IMR-90 (cell line): ENCODE data around the gene LZTS3. TPM values are rescaled to one million over a fixed set of nuclear protein-coding genes. Genes with fewer than 3 reads are reported as not detected.

Experiments
- ATAC-seq: fragments of 200-7000 bp; cut with Tn5 transposase; 2 replicates; pipeline ENCODE4 v1.9.1; 2020; ENCODE audit warnings: low read depth, mild to moderate bottlenecking, moderate library complexity
- BruUV-seq: library from RNA; stranded (reverse); fragments of 400-500 nt; replicated peaks from 2 replicates; lab custom pipeline; 2021; lab: Mats Ljungman, UMichigan
- CTCF ChIA-PET: fragments of 300-600 bp; formaldehyde crosslinking; extraction: SDS; loops from one replicate; lab custom pipeline; 2021; ENCODE audit warnings: antibody characterized with exemption; lab: Yijun Ruan, JAX
- POLR2A ChIA-PET: fragments of 300-600 bp; sonication (Branson Sonifier 250); formaldehyde crosslinking; loops from one replicate; lab custom pipeline; 2022; ENCODE audit warnings: antibody characterized with exemption; ENCODE audit not compliant: unreplicated experiment; lab: Charles Lee
- DNase-seq: peaks from one replicate; pipeline ENCODE4 v3.0.0; 2013
- H2AFZ ChIP-seq: replicated peaks from 2 replicates; pipeline ENCODE3; 2013; ENCODE audit warnings: low read length, mild to moderate bottlenecking; ENCODE audit not compliant: poor library complexity
- H2AK5ac ChIP-seq: 2 replicates; pipeline ENCODE4 v1.6.1; 2013; ENCODE audit warnings: low read depth, low read length, inconsistent platforms
- H2AK9ac ChIP-seq: replicated peaks from 2 replicates; pipeline ENCODE3; 2013; ENCODE audit warnings: mild to moderate bottlenecking, low read depth, low read length, moderate library complexity; ENCODE audit not compliant: poor library complexity
- H2BK120ac ChIP-seq: 2 replicates; pipeline ENCODE4 v1.6.1; 2013; ENCODE audit warnings: low read depth, low read length, inconsistent platforms
- H2BK15ac ChIP-seq: 3 replicates; pipeline ENCODE4 v1.6.1; 2013; ENCODE audit warnings: low read depth, low read length, inconsistent platforms
- H2BK20ac ChIP-seq: 2 replicates; pipeline ENCODE4 v1.6.1; 2013; ENCODE audit warnings: low read depth, mild to moderate bottlenecking, inconsistent platforms, low read length, moderate library complexity
- H2BK5ac ChIP-seq: 2 replicates; pipeline ENCODE4 v1.6.1; 2013; ENCODE audit warnings: mild to moderate bottlenecking, low read depth, low read length, inconsistent platforms; ENCODE audit not compliant: poor library complexity, severe bottlenecking
- H3K14ac ChIP-seq: replicated peaks from 2 replicates; pipeline ENCODE4 v1.6.1; 2013; ENCODE audit warnings: low read depth, low read length, inconsistent platforms
- H3K18ac ChIP-seq: 2 replicates; pipeline ENCODE4 v1.6.1; 2013; ENCODE audit warnings: low read depth, low read length, control low read depth
- H3K23ac ChIP-seq: 2 replicates; pipeline ENCODE4 v1.6.1; 2013; ENCODE audit warnings: low read depth, low read length, inconsistent platforms
- H3K27ac ChIP-seq: 2 replicates; pipeline ENCODE4 v1.5.1; 2013; ENCODE audit warnings: mild to moderate bottlenecking, control low read depth, low read length; ENCODE audit not compliant: insufficient read depth
- H3K27me3 ChIP-seq: 2 replicates; pipeline ENCODE4 v1.6.1; 2013; ENCODE audit warnings: low read length; ENCODE audit not compliant: control insufficient read depth, insufficient read depth
- H3K36me3 ChIP-seq: 2 replicates; pipeline ENCODE4 v1.6.1; 2013; ENCODE audit warnings: low read length, mixed read lengths; ENCODE audit not compliant: control insufficient read depth, insufficient read depth
- H3K4ac ChIP-seq: 2 replicates; pipeline ENCODE4 v1.6.1; 2013; ENCODE audit warnings: low read depth, low read length, inconsistent platforms
- H3K4me1 ChIP-seq: 2 replicates; pipeline ENCODE4 v1.6.1; 2013; ENCODE audit warnings: low read length, mixed read lengths; ENCODE audit not compliant: control insufficient read depth, insufficient read depth
- H3K4me2 ChIP-seq: 2 replicates; pipeline ENCODE4 v1.6.1; 2013; ENCODE audit warnings: low read depth, mild to moderate bottlenecking, control low read depth, low read length, moderate library complexity
- H3K4me3 ChIP-seq: 2 replicates; pipeline ENCODE4 v1.5.1; 2013; ENCODE audit warnings: low read depth, mild to moderate bottlenecking, control low read depth, low read length, moderate library complexity; ENCODE audit not compliant: insufficient read depth
- H3K56ac ChIP-seq: 2 replicates; pipeline ENCODE4 v1.6.1; 2013; ENCODE audit warnings: low read length, inconsistent platforms; ENCODE audit not compliant: insufficient read depth; ENCODE audit errors: extremely low read depth
- H3K79me1 ChIP-seq, 2 experiments: 2 replicates each; pipeline ENCODE4 v1.6.1; 2013; ENCODE audit warnings: low read length in 2 of 2, inconsistent platforms in 1 of 2, low read depth in 1 of 2
- H3K9ac ChIP-seq: 2 replicates; pipeline ENCODE4 v1.6.1; 2013; ENCODE audit warnings: low read depth, low read length, control low read depth
- H3K9me1 ChIP-seq: 2 replicates; pipeline ENCODE4 v1.6.1; 2013; ENCODE audit warnings: low read length, inconsistent platforms; ENCODE audit not compliant: insufficient read depth
- H3K9me3 ChIP-seq: 2 replicates; pipeline ENCODE4 v1.6.1; 2013; ENCODE audit warnings: low read length; ENCODE audit not compliant: control insufficient read depth, insufficient read depth
- H4K20me1 ChIP-seq: 2 replicates; pipeline ENCODE4 v1.6.1; 2013; ENCODE audit warnings: low read length, inconsistent platforms; ENCODE audit not compliant: insufficient read depth
- H4K5ac ChIP-seq: 2 replicates; pipeline ENCODE4 v1.6.1; 2013; ENCODE audit warnings: mild to moderate bottlenecking, low read depth, low read length, control low read depth
- H4K8ac ChIP-seq, 2 experiments: 2 replicates each; pipeline ENCODE4 v1.6.1; 2013; ENCODE audit warnings: low read depth in 2 of 2, low read length in 2 of 2, control low read depth in 1 of 2, inconsistent platforms in 1 of 2
- H4K91ac ChIP-seq: 2 replicates; pipeline ENCODE4 v1.6.1; 2013; ENCODE audit warnings: low read depth, low read length, inconsistent platforms; ENCODE audit not compliant: insufficient read depth
- CEBPB ChIP-seq: IDR thresholded peaks from 2 replicates; pipeline ENCODE4 v1.6.1; 2012; ENCODE audit warnings: low read depth, low read length, improper control_type of control experiment
- CHD1 ChIP-seq: IDR thresholded peaks from 2 replicates; pipeline ENCODE4 v1.6.1; 2012; ENCODE audit warnings: low read depth, low read length, improper control_type of control experiment
- MXI1 ChIP-seq: IDR thresholded peaks from 2 replicates; pipeline ENCODE4 v1.6.1; 2012; ENCODE audit warnings: low read depth, mild to moderate bottlenecking, low read length, moderate library complexity, borderline replicate concordance
- RFX5 ChIP-seq: IDR thresholded peaks from 2 replicates; pipeline ENCODE4 v1.8.0; 2012; ENCODE audit warnings: low read depth, mild to moderate bottlenecking, low read length, moderate library complexity
- SMC3 ChIP-seq: fragments of 150-350 bp; IDR thresholded peaks from 2 replicates; pipeline ENCODE4 v1.6.1; 2016; ENCODE audit warnings: low read depth, mild to moderate bottlenecking, antibody characterized with exemption, low read length, moderate library complexity
- USF2 ChIP-seq: fragments of 150-350 bp; IDR thresholded peaks from 2 replicates; pipeline ENCODE4 v1.6.1; 2017; ENCODE audit warnings: mild to moderate bottlenecking, antibody characterized with exemption, low read length, low read depth
- WGBS, 2 experiments: methylation state at CpG; one replicate each; pipeline versions ENCODE4 v1.1.5 to v1.1.7; 2013; ENCODE audit warnings: missing lambda C conversion rate in 2 of 2; ENCODE audit not compliant: insufficient read length in 1 of 2; ENCODE audit errors: extremely low coverage in 2 of 2; 5-methylcytosine and 5-hydroxymethylcytosine counted together
- dilution Hi-C: fragments of 300-500 bp; cut with HindIII; formaldehyde crosslinking; loops from one replicate; pipeline ENCODE4 v1.14.3; 2018; ENCODE audit warnings: low sequenced_read_pairs; ENCODE audit not compliant: unreplicated experiment
- in situ Hi-C: fragments of 300-500 bp; cut with MboI; formaldehyde crosslinking; loops from 3 replicates; pipeline ENCODE4 v1.14.3; 2019; ENCODE audit warnings: low sequenced_read_pairs, inconsistent platforms, mixed read lengths
- intact Hi-C: fragments of 100-400 bp; cut with micrococcal nuclease; formaldehyde crosslinking; loops from 2 replicates; pipeline ENCODE4 v1.10.0; 2022
- polyA plus RNA-seq, 3 experiments: library from polyadenylated mRNA; depleted of rRNA; stranded (reverse); fragments of >200 nt; gene quantifications; 2 replicates each; pipeline ENCODE4 v1.2.3, GENCODE V29; 2012; ENCODE audit warnings: low replicate concordance in 1 of 3
- total RNA-seq: library from RNA; depleted of rRNA; stranded (reverse); fragments of >200 nt; gene quantifications from 2 replicates; pipeline ENCODE4 v1.2.3, GENCODE V29; 2012
- TF ChIP-seq, protein P1 (sequence below): conservative IDR thresholded peaks from 2 replicates; pipeline ENCODE4 v1.5.1; 2012; ENCODE audit warnings: mild to moderate bottlenecking, low read depth, low read length, improper control_type of control experiment
- TF ChIP-seq, protein P2 (sequence below): fragments of 150-350 bp; IDR thresholded peaks from 2 replicates; pipeline ENCODE4 v1.6.1; 2016; ENCODE audit warnings: low read depth, mild to moderate bottlenecking, low read length, moderate library complexity, borderline replicate concordance

The LZTS3 gene
- total and polyA plus RNA-seq, 2 of the 4 experiments (the other 2 are of a cell fraction), result 1.4 to 3.2 TPM

- Histone ChIP-seq H3K79me1 (no peaks in the 10 kb centered on the region), H3K4ac (no peak overlapping the region), H3K4me3 (no peak overlapping the region), H3K23ac (no peak overlapping the region), H3K18ac (no peak overlapping the region), H4K5ac (no peak overlapping the region), H2BK15ac (no peak overlapping the region), H2BK20ac (no peak overlapping the region), H3K4me1 (0 out of 2 replicates have a peak, but pooled peaks cover 2% of the 10 kb centered on the region), H3K27ac (no peak overlapping the region), H2BK120ac (no peak overlapping the region), H2AK5ac (no peak overlapping the region), H4K20me1 (no peaks in the 10 kb centered on the region), H3K4me2 (no peak overlapping the region), H3K56ac (no peak overlapping the region), H3K14ac (no peak overlapping the region), H3K9ac (no peak overlapping the region), H4K8ac (no peak overlapping the region), H2AK9ac (no peak overlapping the region), H3K9me1 (no peaks in the 10 kb centered on the region), H2AFZ (no peak overlapping the region), H3K36me3 (peaks cover 42% of the 10 kb centered on the region), H3K27me3 (no peaks in the 10 kb centered on the region), H2BK5ac (no peak overlapping the region), H3K9me3 (no peaks in the 10 kb centered on the region), H4K91ac (no peak overlapping the region)
- POLR2A ChIA-PET, result no interaction called here
- dilution Hi-C loops (no loop called here), intact Hi-C loops (no loop called here), in situ Hi-C loops (no loop called here)
- CTCF ChIA-PET, result no interaction called here
- DNase-seq, result no peak
- ATAC-seq, result no peak
- TF ChIP-seq SMC3 (no peak), RFX5 (no peak), CEBPB (no peak), USF2 (no peak), CHD1 (no peak), MXI1 (no peak)
- TF ChIP-seq, protein P1, sequence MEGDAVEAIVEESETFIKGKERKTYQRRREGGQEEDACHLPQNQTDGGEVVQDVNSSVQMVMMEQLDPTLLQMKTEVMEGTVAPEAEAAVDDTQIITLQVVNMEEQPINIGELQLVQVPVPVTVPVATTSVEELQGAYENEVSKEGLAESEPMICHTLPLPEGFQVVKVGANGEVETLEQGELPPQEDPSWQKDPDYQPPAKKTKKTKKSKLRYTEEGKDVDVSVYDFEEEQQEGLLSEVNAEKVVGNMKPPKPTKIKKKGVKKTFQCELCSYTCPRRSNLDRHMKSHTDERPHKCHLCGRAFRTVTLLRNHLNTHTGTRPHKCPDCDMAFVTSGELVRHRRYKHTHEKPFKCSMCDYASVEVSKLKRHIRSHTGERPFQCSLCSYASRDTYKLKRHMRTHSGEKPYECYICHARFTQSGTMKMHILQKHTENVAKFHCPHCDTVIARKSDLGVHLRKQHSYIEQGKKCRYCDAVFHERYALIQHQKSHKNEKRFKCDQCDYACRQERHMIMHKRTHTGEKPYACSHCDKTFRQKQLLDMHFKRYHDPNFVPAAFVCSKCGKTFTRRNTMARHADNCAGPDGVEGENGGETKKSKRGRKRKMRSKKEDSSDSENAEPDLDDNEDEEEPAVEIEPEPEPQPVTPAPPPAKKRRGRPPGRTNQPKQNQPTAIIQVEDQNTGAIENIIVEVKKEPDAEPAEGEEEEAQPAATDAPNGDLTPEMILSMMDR, result no peak
- TF ChIP-seq, protein P2, sequence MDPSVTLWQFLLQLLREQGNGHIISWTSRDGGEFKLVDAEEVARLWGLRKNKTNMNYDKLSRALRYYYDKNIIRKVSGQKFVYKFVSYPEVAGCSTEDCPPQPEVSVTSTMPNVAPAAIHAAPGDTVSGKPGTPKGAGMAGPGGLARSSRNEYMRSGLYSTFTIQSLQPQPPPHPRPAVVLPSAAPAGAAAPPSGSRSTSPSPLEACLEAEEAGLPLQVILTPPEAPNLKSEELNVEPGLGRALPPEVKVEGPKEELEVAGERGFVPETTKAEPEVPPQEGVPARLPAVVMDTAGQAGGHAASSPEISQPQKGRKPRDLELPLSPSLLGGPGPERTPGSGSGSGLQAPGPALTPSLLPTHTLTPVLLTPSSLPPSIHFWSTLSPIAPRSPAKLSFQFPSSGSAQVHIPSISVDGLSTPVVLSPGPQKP, result no peak
- BruUV-seq, result no TSS peak
- 100% methylated on average over 1 of the region's 3 CpGs; no CpG with 5 or more reads in 1 of the 2 experiments for WGBS, 2 experiments
Observed at GRCh38 chr20:3188823-3189413, 15.6 kb upstream of the LZTS3 start.
